ENCODE measurements around the gene CATSPERZ.

CATSPERZ gene

GRCh38 chr11:64259533-64260067 is 40.6 kb upstream of the CATSPERZ start:
- no peak for DNase-seq (ENCODE audit: insufficient read length, low spot score)
- no peak for FAIRE-seq
- TF ChIP-seq, protein P1, sequence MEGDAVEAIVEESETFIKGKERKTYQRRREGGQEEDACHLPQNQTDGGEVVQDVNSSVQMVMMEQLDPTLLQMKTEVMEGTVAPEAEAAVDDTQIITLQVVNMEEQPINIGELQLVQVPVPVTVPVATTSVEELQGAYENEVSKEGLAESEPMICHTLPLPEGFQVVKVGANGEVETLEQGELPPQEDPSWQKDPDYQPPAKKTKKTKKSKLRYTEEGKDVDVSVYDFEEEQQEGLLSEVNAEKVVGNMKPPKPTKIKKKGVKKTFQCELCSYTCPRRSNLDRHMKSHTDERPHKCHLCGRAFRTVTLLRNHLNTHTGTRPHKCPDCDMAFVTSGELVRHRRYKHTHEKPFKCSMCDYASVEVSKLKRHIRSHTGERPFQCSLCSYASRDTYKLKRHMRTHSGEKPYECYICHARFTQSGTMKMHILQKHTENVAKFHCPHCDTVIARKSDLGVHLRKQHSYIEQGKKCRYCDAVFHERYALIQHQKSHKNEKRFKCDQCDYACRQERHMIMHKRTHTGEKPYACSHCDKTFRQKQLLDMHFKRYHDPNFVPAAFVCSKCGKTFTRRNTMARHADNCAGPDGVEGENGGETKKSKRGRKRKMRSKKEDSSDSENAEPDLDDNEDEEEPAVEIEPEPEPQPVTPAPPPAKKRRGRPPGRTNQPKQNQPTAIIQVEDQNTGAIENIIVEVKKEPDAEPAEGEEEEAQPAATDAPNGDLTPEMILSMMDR (IDR thresholded peaks at IDR 0.05; ENCODE audit: insufficient read depth, missing control alignments): no peak

DNA sequence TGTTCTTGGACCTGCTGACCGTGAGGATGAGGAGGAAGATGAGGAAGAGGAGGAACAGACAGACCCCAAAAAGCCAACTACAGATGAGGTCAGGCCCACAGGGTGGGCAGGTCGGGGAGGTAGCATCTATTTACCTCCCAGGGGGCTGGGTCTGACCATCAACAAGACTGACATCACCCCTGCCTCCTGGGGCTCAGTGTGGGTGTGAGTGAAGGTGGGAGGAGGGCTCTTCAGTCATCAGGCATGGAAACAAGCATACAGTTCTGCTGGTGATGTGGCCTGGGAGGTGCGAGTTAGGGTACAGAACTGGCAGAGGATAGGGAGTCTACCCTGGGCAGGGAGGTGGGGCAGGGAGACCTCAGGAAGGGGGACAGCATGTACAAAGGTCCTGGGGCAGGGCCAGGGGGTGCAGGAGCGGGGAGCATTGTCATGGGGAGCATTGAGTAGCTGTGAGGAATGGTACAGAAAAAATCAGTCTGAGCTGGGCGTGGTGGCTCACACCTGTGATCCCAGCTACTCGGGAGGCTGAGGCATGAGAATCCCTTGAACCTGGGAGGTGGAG is 39.9 kb upstream of the CATSPERZ start:
- no peak for DNase-seq (ENCODE audit: insufficient read length, low spot score)
- FAIRE-seq: no peak
- TF ChIP-seq, protein P1 (IDR thresholded peaks at IDR 0.05; ENCODE audit: insufficient read depth, missing control alignments): no peak

DNA sequence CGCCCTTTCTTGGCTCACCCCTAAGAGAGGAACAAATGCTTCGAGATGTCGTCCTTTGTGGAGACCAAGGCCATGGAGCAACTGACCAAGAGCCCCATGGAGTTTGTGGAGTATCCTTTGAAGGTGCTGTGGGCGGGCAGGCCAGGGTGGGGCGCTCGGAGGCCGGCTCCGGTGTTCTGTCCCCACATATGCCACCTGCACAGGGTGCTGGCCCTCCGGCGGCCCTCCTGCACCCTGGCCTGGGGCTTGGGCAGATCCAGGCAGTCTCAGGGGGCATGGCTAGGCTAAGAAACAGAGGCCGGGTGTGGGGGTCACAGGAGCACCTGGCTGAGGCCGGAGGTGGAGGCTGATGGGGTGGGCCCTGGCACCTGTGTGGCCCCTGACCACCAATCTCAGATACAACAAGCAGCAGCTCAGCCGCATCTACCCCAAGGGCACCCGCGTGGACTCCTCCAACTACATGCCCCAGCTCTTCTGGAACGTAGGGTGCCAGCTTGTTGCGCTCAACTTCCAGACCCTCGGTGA is 38.5 kb upstream of the CATSPERZ start:
- FAIRE-seq (no peak), DNase-seq (ENCODE audit: insufficient read length, low spot score) (no peak)
- TF ChIP-seq, protein P1 (IDR thresholded peaks at IDR 0.05; ENCODE audit: insufficient read depth, missing control alignments): no peak

- FAIRE-seq (no peak), DNase-seq (ENCODE audit: insufficient read length, low spot score) (no peak)
- TF ChIP-seq, protein P1 (IDR thresholded peaks at IDR 0.05; ENCODE audit: insufficient read depth, missing control alignments): no peak
Measured at GRCh38 chr11:64262271-64263002, 37.7 kb upstream of the CATSPERZ start.

GRCh38 chr11:64263021-64263946 is 36.9 kb upstream of the CATSPERZ start:
- TF ChIP-seq, protein P1 (IDR thresholded peaks at IDR 0.05; ENCODE audit: insufficient read depth, missing control alignments): no peak
- FAIRE-seq (no peak), DNase-seq (ENCODE audit: insufficient read length, low spot score) (no peak)

DNA sequence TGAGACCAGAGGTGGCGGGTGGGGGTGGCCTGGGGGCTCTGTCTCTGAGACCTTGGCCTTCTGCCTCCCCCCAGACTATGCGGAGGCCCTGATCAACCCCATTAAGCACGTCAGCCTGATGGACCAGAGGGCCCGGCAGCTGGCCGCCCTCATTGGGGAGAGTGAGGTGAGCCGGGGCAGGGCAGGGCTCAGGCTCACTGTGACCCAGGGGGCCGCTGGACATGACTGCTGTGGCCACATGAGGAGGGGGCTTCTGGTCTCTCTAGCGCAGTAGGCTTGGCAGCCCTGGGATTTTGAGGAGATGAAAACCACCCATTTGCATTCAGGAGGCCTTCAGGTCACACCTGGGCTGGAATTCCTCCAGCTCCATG is 36.2 kb upstream of the CATSPERZ start:
- FAIRE-seq (no peak), DNase-seq (ENCODE audit: insufficient read length, low spot score) (no peak)
- TF ChIP-seq, protein P1 (IDR thresholded peaks at IDR 0.05; ENCODE audit: insufficient read depth, missing control alignments): no peak

All from D721Med (cell line).